ENCODE data around the gene G3BP2. TPM values are rescaled to one million over a fixed set of nuclear protein-coding genes. Genes with fewer than 3 reads are reported as not detected.

The G3BP2 gene
- total and polyA plus RNA-seq, 2 experiments from 2014 or later, result 103 to 411 TPM

- TF ChIP-seq, protein P1, sequence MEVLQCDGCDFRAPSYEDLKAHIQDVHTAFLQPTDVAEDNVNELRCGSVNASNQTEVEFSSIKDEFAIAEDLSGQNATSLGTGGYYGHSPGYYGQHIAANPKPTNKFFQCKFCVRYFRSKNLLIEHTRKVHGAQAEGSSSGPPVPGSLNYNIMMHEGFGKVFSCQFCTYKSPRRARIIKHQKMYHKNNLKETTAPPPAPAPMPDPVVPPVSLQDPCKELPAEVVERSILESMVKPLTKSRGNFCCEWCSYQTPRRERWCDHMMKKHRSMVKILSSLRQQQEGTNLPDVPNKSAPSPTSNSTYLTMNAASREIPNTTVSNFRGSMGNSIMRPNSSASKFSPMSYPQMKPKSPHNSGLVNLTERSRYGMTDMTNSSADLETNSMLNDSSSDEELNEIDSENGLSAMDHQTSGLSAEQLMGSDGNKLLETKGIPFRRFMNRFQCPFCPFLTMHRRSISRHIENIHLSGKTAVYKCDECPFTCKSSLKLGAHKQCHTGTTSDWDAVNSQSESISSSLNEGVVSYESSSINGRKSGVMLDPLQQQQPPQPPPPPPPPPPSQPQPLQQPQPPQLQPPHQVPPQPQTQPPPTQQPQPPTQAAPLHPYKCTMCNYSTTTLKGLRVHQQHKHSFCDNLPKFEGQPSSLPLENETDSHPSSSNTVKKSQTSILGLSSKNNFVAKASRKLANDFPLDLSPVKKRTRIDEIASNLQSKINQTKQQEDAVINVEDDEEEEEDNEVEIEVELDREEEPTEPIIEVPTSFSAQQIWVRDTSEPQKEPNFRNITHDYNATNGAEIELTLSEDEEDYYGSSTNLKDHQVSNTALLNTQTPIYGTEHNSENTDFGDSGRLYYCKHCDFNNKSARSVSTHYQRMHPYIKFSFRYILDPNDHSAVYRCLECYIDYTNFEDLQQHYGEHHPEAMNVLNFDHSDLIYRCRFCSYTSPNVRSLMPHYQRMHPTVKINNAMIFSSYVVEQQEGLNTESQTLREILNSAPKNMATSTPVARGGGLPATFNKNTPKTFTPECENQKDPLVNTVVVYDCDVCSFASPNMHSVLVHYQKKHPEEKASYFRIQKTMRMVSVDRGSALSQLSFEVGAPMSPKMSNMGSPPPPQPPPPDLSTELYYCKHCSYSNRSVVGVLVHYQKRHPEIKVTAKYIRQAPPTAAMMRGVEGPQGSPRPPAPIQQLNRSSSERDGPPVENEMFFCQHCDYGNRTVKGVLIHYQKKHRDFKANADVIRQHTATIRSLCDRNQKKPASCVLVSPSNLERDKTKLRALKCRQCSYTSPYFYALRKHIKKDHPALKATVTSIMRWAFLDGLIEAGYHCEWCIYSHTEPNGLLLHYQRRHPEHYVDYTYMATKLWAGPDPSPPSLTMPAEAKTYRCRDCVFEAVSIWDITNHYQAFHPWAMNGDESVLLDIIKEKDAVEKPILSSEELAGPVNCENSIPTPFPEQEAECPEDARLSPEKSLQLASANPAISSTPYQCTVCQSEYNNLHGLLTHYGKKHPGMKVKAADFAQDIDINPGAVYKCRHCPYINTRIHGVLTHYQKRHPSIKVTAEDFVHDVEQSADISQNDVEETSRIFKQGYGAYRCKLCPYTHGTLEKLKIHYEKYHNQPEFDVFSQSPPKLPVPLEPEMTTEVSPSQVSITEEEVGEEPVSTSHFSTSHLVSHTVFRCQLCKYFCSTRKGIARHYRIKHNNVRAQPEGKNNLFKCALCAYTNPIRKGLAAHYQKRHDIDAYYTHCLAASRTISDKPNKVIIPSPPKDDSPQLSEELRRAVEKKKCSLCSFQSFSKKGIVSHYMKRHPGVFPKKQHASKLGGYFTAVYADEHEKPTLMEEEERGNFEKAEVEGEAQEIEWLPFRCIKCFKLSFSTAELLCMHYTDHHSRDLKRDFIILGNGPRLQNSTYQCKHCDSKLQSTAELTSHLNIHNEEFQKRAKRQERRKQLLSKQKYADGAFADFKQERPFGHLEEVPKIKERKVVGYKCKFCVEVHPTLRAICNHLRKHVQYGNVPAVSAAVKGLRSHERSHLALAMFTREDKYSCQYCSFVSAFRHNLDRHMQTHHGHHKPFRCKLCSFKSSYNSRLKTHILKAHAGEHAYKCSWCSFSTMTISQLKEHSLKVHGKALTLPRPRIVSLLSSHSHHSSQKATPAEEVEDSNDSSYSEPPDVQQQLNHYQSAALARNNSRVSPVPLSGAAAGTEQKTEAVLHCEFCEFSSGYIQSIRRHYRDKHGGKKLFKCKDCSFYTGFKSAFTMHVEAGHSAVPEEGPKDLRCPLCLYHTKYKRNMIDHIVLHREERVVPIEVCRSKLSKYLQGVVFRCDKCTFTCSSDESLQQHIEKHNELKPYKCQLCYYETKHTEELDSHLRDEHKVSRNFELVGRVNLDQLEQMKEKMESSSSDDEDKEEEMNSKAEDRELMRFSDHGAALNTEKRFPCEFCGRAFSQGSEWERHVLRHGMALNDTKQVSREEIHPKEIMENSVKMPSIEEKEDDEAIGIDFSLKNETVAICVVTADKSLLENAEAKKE (CRISPR knock-in tag; IDR thresholded peaks at IDR 0.05), result no peak
Observed at GRCh38 chr4:75621715-75622114, 51.5 kb downstream of the G3BP2 start (continued).

GRCh38 chr4:75612306-75612705 lies 60.9 kb downstream of the G3BP2 start:
- no peak overlapping the region for H3K27ac ChIP-seq (ENCODE audit: low read depth)
- DNase-seq (ENCODE audit: low spot score) (no peak), ATAC-seq (no peak)
- no peaks in the 10 kb centered on the region for H3K27me3 ChIP-seq (ENCODE audit: insufficient read depth)
- H3K4me2 ChIP-seq, result no peak overlapping the region
- H3K4me1 Mint-ChIP-seq, result no peaks in the 10 kb centered on the region
- H3K4me3 Mint-ChIP-seq, result no peak overlapping the region
- no peaks in the 10 kb centered on the region for H3K27me3 Mint-ChIP-seq (ENCODE audit: insufficient read depth, low read depth, poor library complexity)
- H3F3A ChIP-seq (replicated peaks; ENCODE audit: low read depth), result no peaks in the 10 kb centered on the region
- H3K4me1 ChIP-seq (ENCODE audit: insufficient read depth), result no peaks in the 10 kb centered on the region
- no peak overlapping the region for H3K27ac Mint-ChIP-seq
- H3K9me2 ChIP-seq (ENCODE audit: insufficient read depth), result no peaks in the 10 kb centered on the region
- H3K9me3 Mint-ChIP-seq, result 0 out of 3 replicates have a peak, but pooled peaks cover 3% of the 10 kb centered on the region
- no peaks in the 10 kb centered on the region for H4K20me1 ChIP-seq (replicated peaks; ENCODE audit: insufficient read depth)
- H2AFZ ChIP-seq, result 0 out of 2 replicates have a peak overlapping the region, but pooled peaks have one; percentile 28
- H3K4me3 ChIP-seq, result no peak overlapping the region
- no peaks in the 10 kb centered on the region for H3K36me3 Mint-ChIP-seq (ENCODE audit: low read depth)
- no peaks in the 10 kb centered on the region for H3K36me3 ChIP-seq (ENCODE audit: insufficient read depth)
- no peaks in the 10 kb centered on the region for H3K79me2 ChIP-seq (replicated peaks; ENCODE audit: insufficient read depth)
- no peak for TF ChIP-seq STAT1 (IDR thresholded peaks at IDR 0.05; ENCODE audit: unreplicated experiment)
- no peak for TF ChIP-seq NANOG (IDR thresholded peaks at IDR 0.05; ENCODE audit: borderline replicate concordance)
- no peak for TF ChIP-seq ZNF331 (CRISPR knock-in tag; IDR thresholded peaks at IDR 0.05; ENCODE audit: low read depth)
- TF ChIP-seq EZH2phosphoT487 (IDR thresholded peaks at IDR 0.05; ENCODE audit: unreplicated experiment), result no peak
- TF ChIP-seq EZH2 (IDR thresholded peaks at IDR 0.05; ENCODE audit: low read depth, unreplicated experiment), result no peak
- TF ChIP-seq CTCF (conservative IDR thresholded peaks at IDR 0.05; ENCODE audit: low read depth in 2 of 2), result no peak
- TF ChIP-seq POLR2AphosphoS5 (IDR thresholded peaks at IDR 0.05; ENCODE audit: low read depth), result no peak
- TF ChIP-seq, protein P1 (CRISPR knock-in tag; IDR thresholded peaks at IDR 0.05), result no peak
